ENCODE measurements around the gene ANKRD22. TPM values are rescaled to one million over a fixed set of nuclear protein-coding genes. Genes with fewer than 3 reads are reported as not detected.
A peak's percentile ranks its signal among the peaks of the same experiment; 100 is the strongest.

ANKRD22 gene
- total RNA-seq, 4 donors from 2014 or later = 0.63 TPM; not detected in 3

DNA sequence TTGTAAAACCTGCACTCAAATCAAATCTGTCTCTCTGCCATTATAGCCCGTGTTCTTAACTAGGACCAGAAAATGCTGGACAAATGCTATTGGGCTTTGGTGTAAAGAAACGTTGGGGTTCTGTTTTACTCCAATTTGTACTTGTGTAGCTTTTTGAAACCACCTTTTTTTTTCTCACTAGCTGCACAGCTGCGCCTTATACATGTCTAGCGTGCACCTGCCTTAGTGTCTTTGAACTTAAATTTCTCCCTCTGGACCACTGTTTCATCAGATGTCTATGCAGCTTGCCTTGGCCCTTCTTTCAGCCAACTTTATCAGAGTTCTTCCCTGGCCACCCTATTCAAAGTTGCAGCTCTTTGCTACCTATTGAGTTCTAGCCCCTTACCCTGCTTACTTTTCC is 42.0 kb downstream of the ANKRD22 start:
- no peak for DNase-seq (ENCODE audit: low spot score)
- TF ChIP-seq, protein P1, sequence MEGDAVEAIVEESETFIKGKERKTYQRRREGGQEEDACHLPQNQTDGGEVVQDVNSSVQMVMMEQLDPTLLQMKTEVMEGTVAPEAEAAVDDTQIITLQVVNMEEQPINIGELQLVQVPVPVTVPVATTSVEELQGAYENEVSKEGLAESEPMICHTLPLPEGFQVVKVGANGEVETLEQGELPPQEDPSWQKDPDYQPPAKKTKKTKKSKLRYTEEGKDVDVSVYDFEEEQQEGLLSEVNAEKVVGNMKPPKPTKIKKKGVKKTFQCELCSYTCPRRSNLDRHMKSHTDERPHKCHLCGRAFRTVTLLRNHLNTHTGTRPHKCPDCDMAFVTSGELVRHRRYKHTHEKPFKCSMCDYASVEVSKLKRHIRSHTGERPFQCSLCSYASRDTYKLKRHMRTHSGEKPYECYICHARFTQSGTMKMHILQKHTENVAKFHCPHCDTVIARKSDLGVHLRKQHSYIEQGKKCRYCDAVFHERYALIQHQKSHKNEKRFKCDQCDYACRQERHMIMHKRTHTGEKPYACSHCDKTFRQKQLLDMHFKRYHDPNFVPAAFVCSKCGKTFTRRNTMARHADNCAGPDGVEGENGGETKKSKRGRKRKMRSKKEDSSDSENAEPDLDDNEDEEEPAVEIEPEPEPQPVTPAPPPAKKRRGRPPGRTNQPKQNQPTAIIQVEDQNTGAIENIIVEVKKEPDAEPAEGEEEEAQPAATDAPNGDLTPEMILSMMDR (IDR thresholded peaks at IDR 0.05) = no peak
- ATAC-seq (ENCODE audit: low FRiP score) = no peak

DNA sequence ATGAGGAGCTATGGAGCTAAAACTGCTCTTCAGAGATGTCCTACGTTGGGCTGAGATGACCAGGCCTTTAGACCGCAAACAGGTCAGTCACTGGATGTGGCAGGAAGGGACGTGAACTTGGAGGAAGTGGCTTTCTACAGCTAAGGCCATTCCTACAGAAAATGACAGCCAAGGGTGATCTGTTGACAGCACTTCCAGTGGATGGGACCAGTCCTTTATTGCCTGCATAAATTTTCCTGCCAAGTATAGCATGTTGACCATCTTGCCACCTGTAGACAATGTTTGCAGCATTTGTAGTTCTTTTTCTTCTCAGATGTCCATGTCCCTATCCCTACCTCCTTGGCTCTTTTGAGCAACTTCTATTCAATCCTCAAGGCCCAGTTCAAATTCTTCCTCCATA is 45.7 kb downstream of the ANKRD22 start:
- DNase-seq (ENCODE audit: low spot score) = no peak
- no peak for ATAC-seq (ENCODE audit: low FRiP score)
- TF ChIP-seq, protein P1 (IDR thresholded peaks at IDR 0.05) = no peak

DNA sequence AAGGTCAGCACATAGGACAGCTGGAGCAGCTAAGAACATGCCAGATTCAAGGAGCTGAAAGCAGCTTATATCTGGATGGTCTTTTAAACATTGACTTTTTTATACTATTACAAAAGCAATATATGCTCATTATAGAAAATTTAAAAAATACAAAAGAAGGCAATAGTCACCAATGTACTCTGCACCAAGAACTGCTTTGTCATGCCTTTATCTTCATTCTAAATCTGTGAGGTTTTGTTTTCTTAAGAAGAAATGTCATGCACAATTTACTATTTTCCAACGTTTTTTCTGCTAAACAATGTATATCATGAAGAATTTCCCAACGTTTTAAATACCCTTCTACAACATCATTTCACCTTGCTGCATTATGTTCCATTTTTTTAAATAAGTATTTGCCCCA is 46.3 kb downstream of the ANKRD22 start:
- ATAC-seq (ENCODE audit: low FRiP score) (no peak), DNase-seq (ENCODE audit: low spot score) (no peak)
- TF ChIP-seq, protein P1 (IDR thresholded peaks at IDR 0.05) = no peak

DNA sequence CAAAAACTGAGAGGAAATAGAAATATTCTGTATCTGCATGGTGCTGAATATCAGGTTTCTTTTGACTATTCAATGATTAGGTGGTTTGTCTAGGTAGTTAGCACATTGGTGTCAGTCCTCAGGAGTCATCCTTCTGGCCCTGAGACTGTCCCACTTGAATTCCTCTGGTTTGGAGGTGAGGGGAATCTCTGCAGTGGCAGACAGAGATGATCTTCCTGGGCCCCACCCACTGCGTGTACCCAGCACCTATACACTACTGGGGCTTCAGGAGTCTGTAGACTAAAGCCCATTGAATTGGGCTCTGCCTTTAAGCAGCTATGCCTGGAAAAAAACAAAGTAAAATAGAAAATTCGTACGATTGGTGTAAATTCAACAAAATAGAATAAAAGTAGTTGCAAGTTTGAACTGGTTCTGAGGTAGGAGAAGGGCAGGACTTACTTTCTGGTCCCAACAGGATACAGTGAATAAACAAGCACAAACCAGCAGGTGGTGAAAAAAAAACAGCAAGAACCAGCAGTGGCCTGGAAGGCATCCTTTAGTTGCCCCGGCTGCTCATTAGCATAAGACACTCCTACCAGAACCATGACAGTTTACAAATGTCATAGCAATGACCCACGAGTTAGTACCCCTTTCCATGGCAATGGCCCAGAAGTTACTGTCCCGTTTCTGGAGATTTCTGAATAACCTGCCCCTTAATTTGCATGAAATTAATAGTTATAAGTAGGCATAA is 47.4 kb downstream of the ANKRD22 start:
- TF ChIP-seq, protein P1 (IDR thresholded peaks at IDR 0.05) = no peak
- no peak for ATAC-seq (ENCODE audit: low FRiP score)

DNA sequence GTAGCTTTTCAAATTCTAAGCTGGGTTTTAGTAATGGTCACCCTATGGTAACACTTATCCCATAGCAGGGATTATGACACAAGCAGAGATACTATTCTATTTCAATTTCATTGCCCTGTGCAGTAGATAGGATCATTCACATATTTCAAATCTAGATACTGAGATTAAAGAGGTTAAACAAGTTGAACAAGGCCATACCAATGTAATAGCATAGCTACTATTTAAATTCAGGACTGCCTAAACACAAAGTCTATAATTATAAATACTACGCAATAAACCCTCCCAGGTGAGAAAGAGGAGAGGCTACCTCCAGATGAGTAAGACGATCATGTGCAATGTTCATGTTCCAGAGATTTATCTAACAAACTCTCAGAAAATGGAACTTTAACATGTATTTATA is 48.0 kb downstream of the ANKRD22 start:
- ATAC-seq (ENCODE audit: low FRiP score) (no peak), DNase-seq (ENCODE audit: low spot score) (no peak)
- TF ChIP-seq, protein P1 (IDR thresholded peaks at IDR 0.05) = no peak

More for the DNA sequence above, 47.4 kb downstream of the ANKRD22 start:
- no peak for DNase-seq (ENCODE audit: low spot score)

DNA sequence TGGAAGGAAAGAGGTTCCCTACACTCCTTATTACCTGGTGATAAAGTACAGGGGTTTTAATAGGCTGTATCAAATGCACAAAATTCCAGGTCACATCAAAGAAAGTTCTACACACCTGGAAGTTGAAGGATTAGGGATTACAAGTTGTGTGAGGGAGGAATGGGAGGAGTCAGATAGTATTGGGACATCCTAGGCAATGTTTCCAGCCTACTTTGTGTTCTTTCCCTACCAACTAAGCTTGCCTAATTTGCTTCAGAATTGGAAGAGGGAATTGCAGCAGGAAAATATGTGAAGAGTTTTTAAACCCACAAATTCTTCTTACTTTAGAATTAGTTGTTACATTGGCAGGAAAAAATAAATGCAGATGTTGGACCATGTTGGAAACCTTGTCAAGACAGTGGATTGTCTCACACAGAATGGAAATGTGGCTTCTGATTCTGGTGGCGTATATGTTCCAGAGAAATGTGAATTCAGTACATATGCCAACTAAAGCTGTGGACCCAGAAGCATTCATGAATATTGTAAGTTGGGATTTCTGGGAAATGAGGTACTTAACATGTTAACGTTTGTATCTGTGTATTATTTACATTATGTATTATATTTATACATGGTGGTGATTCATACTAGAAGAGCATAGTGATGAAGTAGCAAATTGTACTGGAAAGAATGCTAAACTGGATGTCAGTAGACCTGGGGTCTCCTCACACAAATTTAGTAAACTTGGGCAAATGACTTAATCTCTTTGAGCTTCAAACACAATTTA is 48.9 kb downstream of the ANKRD22 start, which contains the start of gene LIPM:
TSS of gene LIPM (plus strand) at position 208 of the 763 bp plus-strand sequence. CDS start at position 375, 167 bp downstream.
- peak; percentile 51 for ATAC-seq (ENCODE audit: low FRiP score)

More for the DNA sequence above, 48.9 kb downstream of the ANKRD22 start, which contains the start of gene LIPM:
- no peak for DNase-seq (ENCODE audit: low spot score)
- TF ChIP-seq, protein P1 (IDR thresholded peaks at IDR 0.05) = no peak
